ENCODE results near the gene SH3RF2.
"Not testable (repeated sequence)": the region's sequence is repeated elsewhere in the genome, so short reads cannot be mapped to it uniquely, and the experiment has no call there.

SH3RF2 gene

GRCh38 chr5:145951071-145951470, 14.7 kb downstream of the SH3RF2 start:
- H3K27ac ChIP-seq (ENCODE audit: low read length): no peak overlapping the region
- H3K27me3 ChIP-seq (ENCODE audit: control insufficient read depth in 1 of 2, insufficient read depth in 2 of 2, low read length in 2 of 2): peaks cover 0 to 2% of the 10 kb centered on the region in 2 donors
- H3K4me3 ChIP-seq (ENCODE audit: low read length in 2 of 2): no peak overlapping the region
- no peak overlapping the region for H3K9ac ChIP-seq (ENCODE audit: low read length in 2 of 2)
- no peaks in the 10 kb centered on the region for H3K4me1 ChIP-seq (ENCODE audit: control insufficient read depth, insufficient read depth, low read length)
- H3K36me3 ChIP-seq (ENCODE audit: control insufficient read depth in 2 of 2, insufficient read depth in 2 of 2, low read length in 2 of 2): no peaks in the 10 kb centered on the region
- no peaks in the 10 kb centered on the region for H3K9me3 ChIP-seq (ENCODE audit: control insufficient read depth in 2 of 2, low read length in 2 of 2)

- Histone ChIP-seq H3K27ac (ENCODE audit: low read length) (no peak overlapping the region), H3K4me1 (ENCODE audit: control insufficient read depth, insufficient read depth, low read length) (no peaks in the 10 kb centered on the region), H3K9ac (ENCODE audit: low read length in 2 of 2) (no peak overlapping the region), H3K27me3 (ENCODE audit: control insufficient read depth in 1 of 2, insufficient read depth in 2 of 2, low read length in 2 of 2) (peaks cover 0 to 2% of the 10 kb centered on the region in 2 donors), H3K4me3 (ENCODE audit: low read length in 2 of 2) (no peak overlapping the region), H3K36me3 (ENCODE audit: control insufficient read depth in 2 of 2, insufficient read depth in 2 of 2, low read length in 2 of 2) (no peaks in the 10 kb centered on the region), H3K9me3 (ENCODE audit: control insufficient read depth in 2 of 2, low read length in 2 of 2) (no peaks in the 10 kb centered on the region)
These were observed 16.8 kb downstream of the SH3RF2 start for GRCh38 chr5:145953202-145953601.

GRCh38 chr5:145954140-145954539, 17.8 kb downstream of the SH3RF2 start:
- H3K4me1 ChIP-seq (ENCODE audit: control insufficient read depth, insufficient read depth, low read length); H3K27ac ChIP-seq (ENCODE audit: low read length); H3K27me3 ChIP-seq (ENCODE audit: control insufficient read depth in 1 of 2, insufficient read depth in 2 of 2, low read length in 2 of 2); H3K9ac ChIP-seq (ENCODE audit: low read length in 2 of 2); H3K36me3 ChIP-seq (ENCODE audit: control insufficient read depth in 2 of 2, insufficient read depth in 2 of 2, low read length in 2 of 2); H3K9me3 ChIP-seq (ENCODE audit: control insufficient read depth in 2 of 2, low read length in 2 of 2); H3K4me3 ChIP-seq (ENCODE audit: low read length in 2 of 2): not testable (repeated sequence)

- Histone ChIP-seq H3K27ac (ENCODE audit: low read length) (no peak overlapping the region), H3K4me3 (ENCODE audit: low read length in 2 of 2) (no peak overlapping the region), H3K9me3 (ENCODE audit: control insufficient read depth in 2 of 2, low read length in 2 of 2) (no peaks in the 10 kb centered on the region), H3K27me3 (ENCODE audit: control insufficient read depth in 1 of 2, insufficient read depth in 2 of 2, low read length in 2 of 2) (no peaks in the 10 kb centered on the region), H3K36me3 (ENCODE audit: control insufficient read depth in 2 of 2, insufficient read depth in 2 of 2, low read length in 2 of 2) (no peaks in the 10 kb centered on the region), H3K4me1 (ENCODE audit: control insufficient read depth, insufficient read depth, low read length) (no peaks in the 10 kb centered on the region), H3K9ac (ENCODE audit: low read length in 2 of 2) (no peak overlapping the region)
These were observed 21.0 kb downstream of the SH3RF2 start for GRCh38 chr5:145957388-145957787.

- H3K4me3 ChIP-seq (ENCODE audit: low read length in 2 of 2): no peak overlapping the region
- H3K27ac ChIP-seq (ENCODE audit: low read length): no peak overlapping the region
- H3K4me1 ChIP-seq (ENCODE audit: control insufficient read depth, insufficient read depth, low read length): no peaks in the 10 kb centered on the region
- no peaks in the 10 kb centered on the region for H3K36me3 ChIP-seq (ENCODE audit: control insufficient read depth in 2 of 2, insufficient read depth in 2 of 2, low read length in 2 of 2)
- H3K9ac ChIP-seq (ENCODE audit: low read length in 2 of 2): no peak overlapping the region
- no peaks in the 10 kb centered on the region for H3K9me3 ChIP-seq (ENCODE audit: control insufficient read depth in 2 of 2, low read length in 2 of 2)
- no peaks in the 10 kb centered on the region for H3K27me3 ChIP-seq (ENCODE audit: control insufficient read depth in 1 of 2, insufficient read depth in 2 of 2, low read length in 2 of 2)
These were observed 22.1 kb downstream of the SH3RF2 start for GRCh38 chr5:145958436-145958835.

GRCh38 chr5:145960166-145960565, 23.8 kb downstream of the SH3RF2 start:
- Histone ChIP-seq H3K27ac (ENCODE audit: low read length) (no peak overlapping the region), H3K27me3 (ENCODE audit: control insufficient read depth in 1 of 2, insufficient read depth in 2 of 2, low read length in 2 of 2) (no peaks in the 10 kb centered on the region), H3K36me3 (ENCODE audit: control insufficient read depth in 2 of 2, insufficient read depth in 2 of 2, low read length in 2 of 2) (no peaks in the 10 kb centered on the region), H3K9ac (ENCODE audit: low read length in 2 of 2) (no peak overlapping the region), H3K4me3 (ENCODE audit: low read length in 2 of 2) (no peak overlapping the region), H3K4me1 (ENCODE audit: control insufficient read depth, insufficient read depth, low read length) (no peaks in the 10 kb centered on the region), H3K9me3 (ENCODE audit: control insufficient read depth in 2 of 2, low read length in 2 of 2) (no peaks in the 10 kb centered on the region)

- Histone ChIP-seq H3K4me1 (ENCODE audit: control insufficient read depth, insufficient read depth, low read length) (no peaks in the 10 kb centered on the region), H3K27me3 (ENCODE audit: control insufficient read depth in 1 of 2, insufficient read depth in 2 of 2, low read length in 2 of 2) (no peaks in the 10 kb centered on the region), H3K9ac (ENCODE audit: low read length in 2 of 2) (no peak overlapping the region), H3K36me3 (ENCODE audit: control insufficient read depth in 2 of 2, insufficient read depth in 2 of 2, low read length in 2 of 2) (no peaks in the 10 kb centered on the region), H3K9me3 (ENCODE audit: control insufficient read depth in 2 of 2, low read length in 2 of 2) (no peaks in the 10 kb centered on the region), H3K4me3 (ENCODE audit: low read length in 2 of 2) (no peak overlapping the region), H3K27ac (ENCODE audit: low read length) (no peak overlapping the region)
These were observed 24.6 kb downstream of the SH3RF2 start for GRCh38 chr5:145960848-145961600.

- Histone ChIP-seq H3K27ac (ENCODE audit: low read length) (no peak overlapping the region), H3K36me3 (ENCODE audit: control insufficient read depth in 2 of 2, insufficient read depth in 2 of 2, low read length in 2 of 2) (no peaks in the 10 kb centered on the region), H3K27me3 (ENCODE audit: control insufficient read depth in 1 of 2, insufficient read depth in 2 of 2, low read length in 2 of 2) (no peaks in the 10 kb centered on the region), H3K9me3 (ENCODE audit: control insufficient read depth in 2 of 2, low read length in 2 of 2) (no peaks in the 10 kb centered on the region), H3K4me1 (ENCODE audit: control insufficient read depth, insufficient read depth, low read length) (no peaks in the 10 kb centered on the region), H3K9ac (ENCODE audit: low read length in 2 of 2) (no peak overlapping the region), H3K4me3 (ENCODE audit: low read length in 2 of 2) (no peak overlapping the region)
These were observed 25.6 kb downstream of the SH3RF2 start for GRCh38 chr5:145962001-145962400.

- H3K36me3 ChIP-seq (ENCODE audit: control insufficient read depth in 2 of 2, insufficient read depth in 2 of 2, low read length in 2 of 2); H3K4me1 ChIP-seq (ENCODE audit: control insufficient read depth, insufficient read depth, low read length); H3K9me3 ChIP-seq (ENCODE audit: control insufficient read depth in 2 of 2, low read length in 2 of 2); H3K27ac ChIP-seq (ENCODE audit: low read length); H3K9ac ChIP-seq (ENCODE audit: low read length in 2 of 2); H3K4me3 ChIP-seq (ENCODE audit: low read length in 2 of 2); H3K27me3 ChIP-seq (ENCODE audit: control insufficient read depth in 1 of 2, insufficient read depth in 2 of 2, low read length in 2 of 2): not testable (repeated sequence)
These were observed 27.6 kb downstream of the SH3RF2 start for GRCh38 chr5:145964008-145964407.

- Histone ChIP-seq H3K9ac (ENCODE audit: low read length in 2 of 2) (no peak overlapping the region), H3K9me3 (ENCODE audit: control insufficient read depth in 2 of 2, low read length in 2 of 2) (no peaks in the 10 kb centered on the region), H3K4me3 (ENCODE audit: low read length in 2 of 2) (no peak overlapping the region), H3K36me3 (ENCODE audit: control insufficient read depth in 2 of 2, insufficient read depth in 2 of 2, low read length in 2 of 2) (no peaks in the 10 kb centered on the region), H3K27ac (ENCODE audit: low read length) (no peak overlapping the region), H3K4me1 (ENCODE audit: control insufficient read depth, insufficient read depth, low read length) (no peaks in the 10 kb centered on the region), H3K27me3 (ENCODE audit: control insufficient read depth in 1 of 2, insufficient read depth in 2 of 2, low read length in 2 of 2) (no peaks in the 10 kb centered on the region)
These were observed 29.4 kb downstream of the SH3RF2 start for GRCh38 chr5:145965804-145966203.

GRCh38 chr5:145967296-145967695, 30.9 kb downstream of the SH3RF2 start:
- no peaks in the 10 kb centered on the region for H3K36me3 ChIP-seq (ENCODE audit: control insufficient read depth in 2 of 2, insufficient read depth in 2 of 2, low read length in 2 of 2)
- H3K27ac ChIP-seq (ENCODE audit: low read length): no peak overlapping the region
- no peaks in the 10 kb centered on the region for H3K27me3 ChIP-seq (ENCODE audit: control insufficient read depth in 1 of 2, insufficient read depth in 2 of 2, low read length in 2 of 2)
- H3K4me1 ChIP-seq (ENCODE audit: control insufficient read depth, insufficient read depth, low read length): no peaks in the 10 kb centered on the region
- H3K9ac ChIP-seq (ENCODE audit: low read length in 2 of 2): no peak overlapping the region
- no peaks in the 10 kb centered on the region for H3K9me3 ChIP-seq (ENCODE audit: control insufficient read depth in 2 of 2, low read length in 2 of 2)
- no peak overlapping the region for H3K4me3 ChIP-seq (ENCODE audit: low read length in 2 of 2)
